ENCODE results near the gene PPIL4.

DNA sequence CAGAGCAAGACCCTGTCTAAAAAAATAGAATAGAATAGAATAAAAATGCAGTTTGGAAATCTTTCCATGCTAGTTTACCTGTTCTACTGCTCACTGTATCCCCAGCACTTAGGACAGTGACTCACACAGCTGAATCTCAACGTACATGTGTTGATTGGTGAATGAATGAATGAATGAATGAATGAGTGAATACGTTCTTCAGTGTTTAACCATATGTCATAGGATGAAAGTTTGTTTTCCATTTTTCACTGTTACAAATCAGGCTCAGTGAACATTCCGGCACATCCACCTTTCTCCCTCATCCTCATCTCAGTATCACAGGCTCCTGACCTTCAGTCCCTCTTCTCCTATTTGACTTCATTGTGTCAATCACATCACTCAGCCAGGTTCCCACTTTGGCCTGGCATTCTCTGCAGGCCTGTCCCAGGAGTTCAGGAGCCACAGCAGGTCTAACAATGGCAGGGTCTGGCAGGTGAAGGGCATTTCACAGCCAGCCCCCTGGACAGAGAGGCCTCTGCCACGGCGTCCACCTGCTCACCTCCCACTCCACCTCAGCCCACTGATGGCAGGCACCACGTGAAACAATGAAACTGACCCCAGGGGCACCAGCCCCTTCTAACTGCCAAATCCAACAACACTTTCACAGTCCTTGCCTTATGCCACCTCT lies 68.9 kb downstream of the PPIL4 start:
- TF ChIP-seq, protein P1, sequence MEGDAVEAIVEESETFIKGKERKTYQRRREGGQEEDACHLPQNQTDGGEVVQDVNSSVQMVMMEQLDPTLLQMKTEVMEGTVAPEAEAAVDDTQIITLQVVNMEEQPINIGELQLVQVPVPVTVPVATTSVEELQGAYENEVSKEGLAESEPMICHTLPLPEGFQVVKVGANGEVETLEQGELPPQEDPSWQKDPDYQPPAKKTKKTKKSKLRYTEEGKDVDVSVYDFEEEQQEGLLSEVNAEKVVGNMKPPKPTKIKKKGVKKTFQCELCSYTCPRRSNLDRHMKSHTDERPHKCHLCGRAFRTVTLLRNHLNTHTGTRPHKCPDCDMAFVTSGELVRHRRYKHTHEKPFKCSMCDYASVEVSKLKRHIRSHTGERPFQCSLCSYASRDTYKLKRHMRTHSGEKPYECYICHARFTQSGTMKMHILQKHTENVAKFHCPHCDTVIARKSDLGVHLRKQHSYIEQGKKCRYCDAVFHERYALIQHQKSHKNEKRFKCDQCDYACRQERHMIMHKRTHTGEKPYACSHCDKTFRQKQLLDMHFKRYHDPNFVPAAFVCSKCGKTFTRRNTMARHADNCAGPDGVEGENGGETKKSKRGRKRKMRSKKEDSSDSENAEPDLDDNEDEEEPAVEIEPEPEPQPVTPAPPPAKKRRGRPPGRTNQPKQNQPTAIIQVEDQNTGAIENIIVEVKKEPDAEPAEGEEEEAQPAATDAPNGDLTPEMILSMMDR (IDR thresholded peaks at IDR 0.05; ENCODE audit: low read depth, low read length, poor library complexity, severe bottlenecking), result no peak
- TF ChIP-seq EZH2phosphoT487 (IDR thresholded peaks at IDR 0.05; ENCODE audit: borderline replicate concordance, low read length), result no peak
